PC-9 (cell line): ENCODE results near the gene PIEZO2. TPM values are rescaled to one million over a fixed set of nuclear protein-coding genes. Genes with fewer than 3 reads are reported as not detected.

Experiments used
- microRNA-seq: library from miRNA; unstranded; fragments of <30 nt; microRNA quantifications from one replicate; pipeline ENCODE4 v1.2.0, GENCODE V29; 2021; ENCODE audit warnings: borderline number of aligned reads, borderline replicate concordance
- total RNA-seq: library from RNA; stranded (reverse); gene quantifications from 2 replicates; pipeline ENCODE4 v1.2.3, GENCODE V29; 2021

The PIEZO2 gene
- total RNA-seq, 1 experiment from 2014 or later = not detected

Small RNA genes within 50 kb of the gene (microRNA-seq; reads per million reads assigned to microRNA genes)
- gene MIR6788 = not detected
